C4-2B (cell line): ENCODE measurements around the gene SNX3.

Source experiments
- CTCF ChIP-seq: fragments of 450-650 bp; conservative IDR thresholded peaks from 2 replicates; pipeline ENCODE4 v1.5.1; 2017; ENCODE audit warnings: mild to moderate bottlenecking
- ZFX ChIP-seq: fragments of 450-650 bp; IDR thresholded peaks from 2 replicates; pipeline ENCODE4 v1.6.1; 2017

- TF ChIP-seq CTCF (no peak), ZFX (no peak)
Observed at GRCh38 chr6:108291091-108291490, 30.3 kb upstream of the SNX3 start.
